H4 (cell line): ENCODE data around the gene RIIAD1. TPM values are rescaled to one million over a fixed set of nuclear protein-coding genes. Genes with fewer than 3 reads are reported as not detected.
A peak's percentile ranks its signal among the peaks of the same experiment; 100 is the strongest.
"Not testable (repeated sequence)": the region's sequence is repeated elsewhere in the genome, so short reads cannot be mapped to it uniquely, and the experiment has no call there.

ENCODE experiments used
- DNase-seq: peaks from one replicate; pipeline ENCODE4 v3.0.0-alpha.2; 2015; ENCODE audit warnings: low spot score
- total RNA-seq: library from RNA; depleted of rRNA; stranded (reverse); fragments of >200 nt; shearing (Covaris generic); gene quantifications from 2 replicates; pipeline ENCODE4 v1.2.3, GENCODE V29; 2014

Gene RIIAD1
- total RNA-seq, 1 experiment from 2014 or later: not detected

DNA sequence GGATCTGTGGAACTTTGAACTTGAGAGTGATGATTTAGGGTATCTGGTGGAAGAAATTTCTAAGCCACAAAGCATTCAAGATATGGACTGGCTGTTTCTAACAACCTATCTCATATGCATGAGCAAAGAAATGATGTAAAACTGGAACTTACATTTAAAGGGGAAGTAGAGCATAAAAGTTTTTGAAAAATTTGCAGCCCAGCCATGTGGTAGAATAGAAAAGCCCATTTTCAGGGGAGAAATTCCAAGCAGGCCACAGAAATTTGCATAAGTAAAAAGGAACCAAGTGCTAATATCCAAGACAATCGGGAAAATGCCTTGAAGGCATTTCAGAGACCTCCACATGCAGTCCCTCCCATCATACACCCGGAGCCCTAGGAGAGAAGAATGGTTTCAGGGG, 15.7 kb downstream of the RIIAD1 start:
- no peak for DNase-seq

DNA sequence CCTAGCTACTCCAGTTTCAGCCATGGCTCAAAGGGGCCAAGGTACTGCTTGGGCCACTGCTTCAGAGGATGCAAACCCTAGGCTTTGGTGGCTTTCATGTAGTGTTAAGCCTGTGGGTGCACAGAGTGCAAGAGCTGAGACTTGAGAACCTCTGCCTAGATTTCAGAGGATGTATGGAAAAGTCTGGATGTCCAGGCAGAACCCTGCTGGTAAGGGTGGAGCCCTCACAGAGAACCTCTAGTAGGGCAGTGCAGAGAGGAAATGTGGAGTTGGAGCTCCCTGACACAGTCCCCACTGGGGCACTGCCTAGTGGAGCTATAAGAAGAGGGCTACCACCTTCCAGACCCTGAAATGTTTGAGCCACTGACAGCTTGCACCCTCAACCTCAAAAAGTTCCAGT, 16.2 kb downstream of the RIIAD1 start:
- no peak for DNase-seq

DNA sequence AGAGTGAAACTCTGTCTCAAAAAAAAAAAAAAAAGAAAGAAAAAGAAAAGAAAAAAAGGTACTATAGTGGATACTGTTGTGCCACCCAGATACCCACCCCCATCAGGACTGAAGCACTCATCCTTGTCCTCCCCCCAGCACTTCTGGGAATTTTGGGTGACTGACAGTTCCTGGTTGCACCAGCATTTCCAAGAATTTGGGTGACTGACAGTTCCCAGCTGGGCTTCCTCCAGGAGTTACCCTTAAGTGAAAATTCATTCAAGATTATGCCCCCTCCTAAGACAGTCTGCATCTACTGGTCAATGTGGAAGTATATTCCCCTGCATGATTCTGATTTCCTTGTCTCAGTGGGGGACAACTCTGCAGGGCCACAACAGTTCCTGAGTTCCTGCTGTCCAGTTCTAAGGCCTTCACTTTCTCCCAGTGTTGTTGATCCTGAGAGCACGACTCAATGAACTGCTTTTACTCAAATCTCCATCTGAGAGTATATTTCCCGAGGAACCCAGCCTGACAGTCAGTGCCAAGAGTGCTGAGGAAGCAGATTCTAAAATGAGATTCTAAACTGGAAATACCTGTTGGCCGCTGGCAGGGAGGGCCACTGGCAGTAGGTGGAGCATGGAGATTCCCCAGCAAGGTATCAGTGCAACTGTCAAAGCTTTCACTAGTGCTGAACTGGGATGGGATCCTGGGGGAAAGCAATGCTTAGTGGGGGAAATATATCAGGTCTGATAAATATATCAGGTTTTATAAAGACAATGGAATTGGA, 18.5 kb downstream of the RIIAD1 start:
- DNase-seq: no peak

DNA sequence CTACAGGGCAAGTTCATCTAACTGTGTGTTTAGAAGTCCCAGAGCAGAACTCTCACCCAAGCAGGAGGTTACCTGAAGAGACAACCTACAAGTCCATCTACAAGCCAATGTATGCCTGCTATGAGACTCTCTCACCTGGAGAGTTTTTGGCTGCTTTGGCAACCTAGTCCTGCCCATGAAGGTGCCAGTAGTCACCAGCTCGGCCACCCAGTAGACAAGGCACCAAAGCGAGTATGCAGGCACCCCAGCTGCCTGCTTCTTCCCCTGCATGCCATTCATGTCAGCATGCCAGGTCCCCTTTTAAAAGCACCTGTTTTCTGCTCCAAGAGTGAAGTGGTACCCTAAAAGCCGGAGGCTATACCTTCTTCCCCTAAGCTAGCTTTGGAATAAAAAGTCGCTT, 20.2 kb downstream of the RIIAD1 start:
- no peak for DNase-seq

DNA sequence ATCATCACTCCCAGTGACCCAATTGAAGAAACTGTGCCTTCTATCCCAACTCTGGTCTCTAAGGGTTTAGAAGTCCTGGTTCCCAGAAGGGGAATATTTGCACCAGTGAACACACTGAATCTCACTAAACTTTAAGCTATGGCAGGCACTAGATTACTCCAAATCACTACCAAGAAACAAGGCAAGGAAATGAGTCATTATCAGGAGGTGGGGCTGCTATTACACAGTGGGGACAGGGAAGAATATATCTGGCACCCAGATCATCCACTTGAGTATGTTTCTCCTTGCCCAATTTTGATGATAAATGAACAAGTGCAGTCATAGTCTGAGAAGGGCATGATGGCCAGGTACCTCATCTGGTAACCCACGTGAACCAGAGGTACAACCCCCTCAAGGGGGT, 35.0 kb downstream of the RIIAD1 start:
- DNase-seq: no peak

DNA sequence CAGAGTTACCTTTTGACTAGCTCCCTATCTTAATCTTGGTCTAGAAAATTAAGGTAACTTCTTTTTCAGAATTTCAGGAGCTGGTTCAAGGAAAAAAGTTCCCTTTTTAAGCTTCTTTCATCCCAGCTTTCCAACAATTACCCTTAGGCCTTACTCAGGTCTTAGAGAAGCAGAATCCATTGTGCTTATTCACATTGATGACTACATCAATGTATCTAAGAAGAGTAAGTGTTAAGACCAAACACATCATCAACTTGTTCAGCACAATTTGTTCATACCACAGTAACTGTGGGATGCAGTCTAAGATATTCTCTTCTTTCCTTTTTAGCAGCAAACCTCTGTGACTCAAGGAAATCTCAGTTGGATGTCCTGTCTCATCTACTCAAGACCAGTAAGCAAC, 37.9 kb downstream of the RIIAD1 start:
- no peak for DNase-seq

DNA sequence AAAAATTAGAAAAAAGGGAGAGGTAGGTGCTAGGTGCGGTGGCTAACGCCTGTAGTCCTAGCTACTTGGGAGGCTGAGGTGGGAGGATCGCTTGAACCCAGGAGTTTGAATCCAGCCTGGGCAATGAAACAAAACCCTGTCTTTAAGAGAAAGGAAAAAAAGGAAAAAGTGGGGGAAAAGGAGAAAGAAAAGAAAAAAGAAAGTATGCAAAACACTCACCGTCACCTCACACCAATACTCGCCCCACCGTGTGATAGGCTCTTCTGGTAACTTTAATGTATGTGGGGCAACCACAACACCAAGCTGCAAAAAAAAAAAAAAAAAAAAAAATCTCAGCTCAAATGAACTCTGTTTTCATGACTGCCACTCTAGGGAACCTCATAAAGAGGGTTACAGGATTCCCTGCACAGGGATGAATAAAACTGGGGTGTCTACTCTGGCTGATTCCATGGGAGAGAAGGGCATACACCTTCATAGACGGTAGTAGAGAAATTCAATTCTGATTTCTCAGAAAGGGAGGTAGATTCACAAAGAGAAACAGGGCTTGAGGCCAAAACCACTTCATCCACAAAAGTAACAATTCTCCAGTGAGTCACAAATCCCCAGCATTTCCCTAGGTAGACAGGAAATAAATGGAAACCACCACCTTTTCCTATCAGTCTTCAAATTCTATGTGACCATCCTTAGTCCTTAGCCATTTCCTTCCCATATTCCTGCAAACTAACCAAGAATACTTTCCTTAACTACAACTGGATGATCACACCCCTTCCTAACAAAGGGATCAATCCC, 39.5 kb downstream of the RIIAD1 start:
- no peak for DNase-seq

DNA sequence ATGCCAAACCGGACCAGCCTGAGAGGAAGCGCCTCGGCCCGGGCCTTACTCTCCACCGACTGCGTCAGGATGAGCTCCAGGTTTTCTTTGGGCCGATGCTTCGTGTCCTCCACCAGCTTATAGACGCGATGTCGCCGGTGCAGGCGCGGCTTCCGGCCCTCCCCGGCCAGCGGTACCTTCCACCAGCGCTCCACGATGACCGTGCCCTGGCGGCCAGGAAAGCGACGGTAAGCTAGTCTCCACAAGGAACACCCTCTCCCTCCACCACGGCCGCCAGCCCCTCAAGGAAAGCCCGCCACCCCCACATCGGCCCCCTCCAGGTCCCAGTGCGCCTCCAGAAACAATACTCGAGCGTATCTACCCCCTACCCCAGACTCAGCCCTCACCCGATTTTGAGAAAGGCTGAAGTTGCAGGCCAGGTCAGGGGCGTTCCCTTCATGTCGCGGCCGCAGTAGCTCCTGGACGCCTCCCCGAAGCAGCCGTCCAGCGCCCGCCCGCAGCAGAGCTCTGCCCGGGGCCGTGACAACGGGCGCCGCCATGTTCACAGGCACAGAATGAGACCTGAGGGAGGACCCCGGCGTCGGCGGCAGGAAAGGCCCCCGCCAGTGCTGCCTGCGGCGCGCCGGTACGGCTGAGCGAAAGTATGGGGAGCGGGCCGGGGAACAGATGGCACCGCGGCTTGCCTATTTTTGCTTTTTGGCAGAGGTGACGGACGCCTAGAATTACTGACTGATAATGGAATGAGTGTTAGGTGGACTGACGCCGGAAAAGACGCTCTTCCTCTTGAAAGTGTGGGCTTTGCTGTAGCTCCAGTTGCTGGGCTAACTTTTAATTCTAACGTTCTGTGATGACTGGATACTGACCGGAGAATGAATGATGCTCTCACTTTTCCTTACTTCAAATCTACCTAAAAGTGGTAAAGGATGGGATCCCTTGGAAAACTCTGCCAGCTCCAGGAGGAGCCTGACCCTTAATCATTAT, 41.9 kb downstream of the RIIAD1 start, which contains the start of gene MRPL9:
Gene MRPL9 (minus strand): TSS at position 556 of the 981 bp plus-strand sequence. CDS start 17 bp downstream, at position 539.
- DNase-seq: peak; percentile 58

DNA sequence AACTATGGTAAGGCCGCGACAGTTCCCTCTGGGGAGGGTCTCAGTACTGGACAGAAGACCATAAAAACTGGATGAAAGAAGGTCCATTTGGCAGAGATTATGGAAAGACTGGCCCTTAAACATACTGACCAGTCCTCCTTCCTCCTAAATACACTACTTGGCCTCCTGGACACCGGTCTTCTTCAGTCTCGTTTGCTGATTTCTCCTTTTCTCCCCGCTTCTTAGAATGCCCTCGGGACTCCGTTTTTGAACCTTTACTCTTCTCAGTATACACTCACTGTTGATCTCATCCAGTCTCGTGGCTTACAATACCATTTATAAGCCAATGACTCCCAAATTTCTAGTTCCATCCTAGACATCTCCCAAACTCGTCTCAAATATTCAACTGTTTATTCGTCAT, 42.7 kb downstream of the RIIAD1 start:
- DNase-seq: no peak

DNA sequence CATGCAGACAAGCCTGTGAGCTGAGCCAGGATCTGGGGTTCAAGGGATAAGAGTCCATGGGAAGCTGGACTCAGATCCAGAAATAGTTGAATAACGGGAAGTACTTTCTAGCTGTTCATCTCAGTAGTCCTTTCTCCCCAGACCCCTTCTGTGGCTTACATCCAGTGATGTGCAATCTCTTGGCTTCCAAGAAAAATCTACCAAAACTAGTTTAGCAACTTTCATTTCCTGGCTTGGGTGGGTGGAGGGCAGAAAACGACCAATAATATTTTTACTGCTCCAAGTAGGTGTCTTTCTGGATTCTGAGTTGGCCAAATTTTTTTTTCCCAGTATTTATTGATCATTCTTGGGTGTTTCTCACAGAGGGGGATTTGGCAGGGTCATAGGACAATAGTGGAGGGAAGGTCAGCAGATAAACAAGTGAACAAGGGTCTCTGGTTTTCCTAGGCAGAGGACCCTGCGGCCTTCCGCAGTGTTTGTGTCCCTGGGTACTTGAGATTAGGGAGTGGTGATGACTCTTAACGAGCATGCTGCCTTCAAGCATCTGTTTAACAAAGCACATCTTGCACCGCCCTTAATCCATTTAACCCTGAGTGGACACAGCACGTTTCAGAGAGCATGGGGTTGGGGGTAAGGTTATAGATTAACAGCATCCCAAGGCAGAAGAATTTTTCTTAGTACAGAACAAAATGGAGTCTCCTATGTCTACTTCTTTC, 47.2 kb downstream of the RIIAD1 start:
- not testable (repeated sequence) for DNase-seq

DNA sequence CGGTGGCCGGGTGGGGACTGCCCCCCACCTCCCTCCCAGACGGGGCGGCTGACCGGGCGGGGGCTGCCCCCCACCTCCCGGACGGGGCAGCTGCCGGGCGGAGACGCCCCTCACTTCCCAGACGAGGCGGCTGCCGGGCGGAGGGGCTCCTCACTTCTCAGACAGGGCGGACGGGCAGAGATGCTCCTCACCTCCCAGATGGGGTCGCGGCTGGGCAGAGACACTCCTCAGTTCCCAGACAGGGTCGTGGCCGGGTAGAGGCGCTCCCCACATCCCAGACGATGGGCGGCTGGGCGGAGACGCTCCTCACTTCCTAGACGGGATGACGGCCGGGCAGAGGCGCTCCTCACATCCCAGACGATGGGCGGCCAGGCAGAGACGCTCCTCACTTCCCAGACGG, 47.9 kb downstream of the RIIAD1 start:
- not testable (repeated sequence) for DNase-seq

DNA sequence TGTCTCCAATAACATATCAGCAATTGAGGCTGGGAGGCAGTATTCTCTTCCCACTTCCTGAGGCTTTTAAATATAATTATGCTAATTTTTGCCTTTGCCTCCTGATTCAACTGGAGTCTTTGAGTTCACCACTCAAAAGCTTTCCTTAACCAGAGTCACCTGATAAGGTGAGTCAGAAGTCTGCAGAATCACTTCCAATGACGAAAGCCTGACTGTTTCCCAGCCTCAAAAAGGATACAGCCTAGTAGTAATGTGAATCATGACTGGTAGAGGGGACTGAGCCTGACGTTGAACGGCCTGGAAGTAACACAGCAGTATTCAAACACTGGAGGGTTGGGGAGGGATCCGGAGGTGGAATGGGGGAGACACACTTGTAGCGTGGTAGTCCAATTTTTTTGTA, 52.4 kb downstream of the RIIAD1 start:
- peak; percentile 60 for DNase-seq

DNA sequence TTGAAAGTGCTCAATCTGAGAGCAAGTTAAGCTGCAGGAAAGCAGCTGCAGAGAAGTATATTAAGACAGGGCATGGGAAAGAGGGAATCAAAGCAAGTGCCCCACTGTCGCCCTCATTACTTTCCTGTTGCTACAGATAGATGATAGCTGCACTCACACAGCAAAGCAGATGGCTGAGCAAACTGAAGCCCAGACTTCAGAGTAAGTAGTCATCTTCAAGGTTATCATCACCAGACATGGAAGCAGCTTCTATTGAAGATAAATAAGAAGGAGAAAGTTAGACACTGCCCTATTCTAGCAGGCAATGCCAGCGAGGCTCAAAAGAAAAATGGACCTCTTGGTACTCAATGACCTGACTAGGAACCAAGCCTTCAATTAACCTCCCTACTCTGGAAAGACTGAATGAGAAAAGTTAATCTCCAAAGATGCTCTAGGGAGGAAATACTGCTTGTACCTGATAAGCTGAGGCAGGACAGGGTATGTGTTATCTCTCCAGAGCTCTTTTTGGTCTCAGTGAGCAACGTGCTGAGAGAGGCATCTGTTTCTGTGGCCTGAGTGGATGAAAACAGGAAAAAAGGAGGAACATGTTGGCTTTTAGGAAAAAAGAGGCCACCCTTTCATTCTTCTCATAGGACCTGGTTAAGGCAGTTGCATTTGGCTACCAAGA, 53.1 kb downstream of the RIIAD1 start:
- DNase-seq: no peak

DNA sequence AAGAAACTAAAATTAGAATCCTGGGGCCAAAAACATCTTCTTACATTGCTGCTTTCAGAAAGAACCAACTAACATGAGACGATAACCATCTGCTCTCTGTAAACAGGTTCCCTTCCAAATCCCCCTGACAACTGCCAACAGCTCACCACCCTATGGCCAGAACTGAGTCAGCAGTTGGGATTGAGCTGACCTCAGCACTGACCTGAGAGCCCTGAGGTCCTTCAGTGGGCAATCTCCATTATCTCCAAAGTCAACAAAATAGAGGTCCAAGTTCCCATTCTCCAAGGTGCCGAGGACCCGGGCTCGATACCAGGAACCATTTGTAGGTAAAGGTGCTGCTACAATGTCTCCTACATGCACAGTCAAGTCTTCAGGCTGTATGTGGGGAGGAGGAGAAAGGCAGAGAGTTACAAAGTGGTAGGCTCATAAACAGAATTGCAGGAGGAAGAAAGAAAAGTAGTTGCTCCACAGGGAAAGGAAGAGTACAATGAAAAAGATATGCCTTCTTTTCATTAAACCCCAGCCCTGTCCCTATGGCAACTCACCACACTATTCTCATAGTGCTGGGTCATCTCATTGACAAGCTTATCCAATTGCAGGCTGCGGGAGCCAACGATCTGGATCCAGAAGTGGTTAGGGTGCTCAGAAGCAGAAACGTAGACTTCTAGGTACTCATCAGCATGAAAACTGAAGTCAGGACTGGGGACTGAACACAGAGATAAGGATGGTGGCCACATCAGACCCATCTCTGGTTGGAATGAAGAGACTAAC, 54.8 kb downstream of the RIIAD1 start:
- DNase-seq: no peak

DNA sequence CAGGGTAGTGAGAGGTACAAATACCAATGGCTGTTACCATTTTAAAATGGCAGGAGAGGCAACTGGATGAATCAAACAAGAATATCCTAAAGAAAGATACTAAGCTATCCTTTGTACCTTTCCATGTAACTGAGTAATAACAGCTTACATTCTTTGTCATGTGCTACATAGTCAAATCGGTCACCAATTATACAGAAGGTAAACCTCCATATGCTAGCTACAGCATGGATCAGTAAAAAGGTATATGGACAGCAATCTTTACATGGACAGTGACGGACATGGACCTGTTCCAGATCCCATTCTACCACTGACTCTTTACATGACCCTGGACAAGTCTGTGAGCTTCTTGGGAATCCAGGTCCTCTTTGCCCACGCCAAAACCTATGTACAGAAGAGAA, 55.3 kb downstream of the RIIAD1 start:
- no peak for DNase-seq

DNA sequence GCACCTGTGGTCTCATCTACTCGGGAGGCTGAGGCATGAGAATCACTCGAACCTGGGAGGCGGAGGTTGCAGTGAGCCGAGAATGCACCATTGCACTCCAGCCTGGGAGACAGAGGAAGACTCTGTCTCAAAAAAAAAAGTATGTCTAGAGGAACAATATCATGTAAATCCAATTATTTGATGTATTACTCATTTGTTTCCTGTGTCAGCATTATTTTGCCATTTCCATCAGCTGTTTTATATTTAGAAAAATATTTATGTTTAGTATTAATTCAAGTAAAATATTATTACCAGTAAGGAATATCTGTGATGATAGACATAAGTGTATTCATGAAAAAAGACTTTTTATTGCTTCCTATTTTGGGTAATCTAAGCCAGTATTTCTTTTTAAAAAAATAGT, 56.0 kb downstream of the RIIAD1 start:
- DNase-seq: no peak
